B cell (primary cell): ENCODE results near the gene LECT2. TPM values are rescaled to one million over a fixed set of nuclear protein-coding genes. Genes with fewer than 3 reads are reported as not detected.

Experiments used
- ATAC-seq: fragments of 200-7000 bp; cut with Tn5 transposase; one replicate; pipeline ENCODE4 v1.10.0; 2021; ENCODE audit warnings: low read depth, mild to moderate bottlenecking, moderate number of reproducible peaks, moderate library complexity
- CTCF ChIA-PET: fragments of 350-600 bp; sonication (Branson Sonifier 250); formaldehyde crosslinking; loops from one replicate; lab custom pipeline; 2021; ENCODE audit warnings: antibody characterized with exemption, inconsistent platforms; lab: Charles Lee
- POLR2A ChIA-PET: fragments of 350-600 bp; sonication (Branson Sonifier 250); formaldehyde crosslinking; loops from one replicate; lab custom pipeline; 2021; ENCODE audit warnings: antibody characterized with exemption; lab: Charles Lee
- DNase-seq: peaks from one replicate; pipeline ENCODE4 v3.0.0; 2013
- H2AFZ ChIP-seq: 2 replicates; pipeline ENCODE4 v1.6.1; 2012; ENCODE audit warnings: mild to moderate bottlenecking, low read depth, low read length; ENCODE audit not compliant: insufficient read depth, poor library complexity, severe bottlenecking
- H3K27ac ChIP-seq, 2 donors: 1 replicate in 1 of 2; 2 replicates in 1 of 2; pipeline ENCODE4 v1.5.1; 2012 to 2013; ENCODE audit warnings: low read length in 2 of 2, mild to moderate bottlenecking in 2 of 2, moderate library complexity in 1 of 2
- H3K27me3 ChIP-seq, 4 experiments: fragments of 200-600 bp in 1 of 4; sonication (generic) in 1 of 4; replicated peaks in 1 of 4; 1 replicate in 2 of 4; 2 replicates in 2 of 4; pipeline versions ENCODE4 v1.6.1 to v1.7.0; 2013 to 2016; ENCODE audit warnings: low read length in 3 of 4, mild to moderate bottlenecking in 2 of 4, mixed read lengths in 1 of 4, moderate library complexity in 1 of 4; ENCODE audit not compliant: insufficient read depth in 4 of 4, control insufficient read depth in 3 of 4; ENCODE audit errors: control extremely low read depth in 1 of 4
- H3K36me3 ChIP-seq, 2 experiments: replicated peaks in 1 of 2; 1 replicate in 1 of 2; 2 replicates in 1 of 2; pipeline versions ENCODE4 v1.6.1 to v1.7.1; 2013; ENCODE audit warnings: low read length in 1 of 2; ENCODE audit not compliant: insufficient read depth in 2 of 2, control insufficient read depth in 1 of 2; ENCODE audit errors: control extremely low read depth in 1 of 2, extremely low read depth in 1 of 2
- H3K4me1 ChIP-seq, 2 donors: fragments of 200-600 bp in 1 of 2; sonication (generic) in 1 of 2; 1 replicate in 1 of 2; 2 replicates in 1 of 2; pipeline versions ENCODE4 v1.5.1 to v1.6.1; 2013 to 2017; ENCODE audit warnings: low read length in 2 of 2; ENCODE audit not compliant: control insufficient read depth in 2 of 2, insufficient read depth in 2 of 2
- H3K4me2 ChIP-seq: replicated peaks from 2 replicates; pipeline ENCODE3; 2012; ENCODE audit warnings: mild to moderate bottlenecking, low read depth, low read length; ENCODE audit not compliant: poor library complexity, severe bottlenecking
- H3K4me3 ChIP-seq, 5 experiments: fragments of 200-600 bp in 1 of 5; sonication (generic) in 1 of 5; 1 replicate in 3 of 5; 2 replicates in 2 of 5; pipeline versions ENCODE4 v1.5.1 to v1.7.0; 2011 to 2016; ENCODE audit warnings: low read length in 4 of 5, mild to moderate bottlenecking in 4 of 5, low read depth in 2 of 5, control low read depth in 1 of 5, moderate library complexity in 1 of 5; ENCODE audit not compliant: insufficient read depth in 1 of 5; ENCODE audit errors: control extremely low read depth in 1 of 5, extremely low read depth in 1 of 5
- H3K79me2 ChIP-seq: fragments of 200-600 bp; sonication (generic); one replicate; pipeline ENCODE4 v1.6.0; 2016; ENCODE audit warnings: low read length; ENCODE audit not compliant: control insufficient read depth, insufficient read depth
- H3K9ac ChIP-seq: fragments of 200-600 bp; sonication (generic); 2 replicates; pipeline ENCODE4 v1.6.1; 2017; ENCODE audit warnings: mild to moderate bottlenecking, low read length, moderate library complexity
- H3K9me3 ChIP-seq, 3 donors: one replicate each; pipeline versions ENCODE4 v1.6.1 to v1.7.1; 2013; ENCODE audit warnings: low read length in 2 of 3; ENCODE audit not compliant: control insufficient read depth in 2 of 3, insufficient read depth in 1 of 3; ENCODE audit errors: control extremely low read depth in 1 of 3
- H4K20me1 ChIP-seq: 2 replicates; pipeline ENCODE4 v1.6.0; 2012; ENCODE audit warnings: mild to moderate bottlenecking, low read length; ENCODE audit not compliant: insufficient read depth, control insufficient read depth, poor library complexity, severe bottlenecking
- H3K27ac Mint-ChIP-seq: one replicate; pipeline ENCODE4 v1.8.0; 2021; ENCODE audit warnings: mixed read lengths
- H3K27me3 Mint-ChIP-seq: one replicate; pipeline ENCODE4 v1.8.0; 2021; ENCODE audit warnings: mixed read lengths
- H3K4me1 Mint-ChIP-seq: one replicate; pipeline ENCODE4 v1.8.0; 2021; ENCODE audit warnings: mixed read lengths
- H3K4me3 Mint-ChIP-seq: one replicate; pipeline ENCODE4 v1.8.0; 2021; ENCODE audit warnings: mixed read lengths
- H3K9me3 Mint-ChIP-seq: one replicate; pipeline ENCODE4 v1.8.0; 2022; ENCODE audit warnings: mixed read lengths; ENCODE audit not compliant: insufficient read depth
- CTCF ChIP-seq: fragments of 200-600 bp; IDR thresholded peaks from one replicate; pipeline ENCODE4 v1.8.0; 2022; ENCODE audit warnings: antibody characterized with exemption, mild to moderate bottlenecking
- EZH2 ChIP-seq: IDR thresholded peaks from 2 replicates; pipeline ENCODE4 v1.6.1; 2012; ENCODE audit warnings: borderline replicate concordance, low read depth, mild to moderate bottlenecking, moderate library complexity, low read length; ENCODE audit not compliant: insufficient read depth, poor library complexity, severe bottlenecking
- WGBS: methylation state at CpG from one replicate; pipeline ENCODE4 v1.1.5; 2013; ENCODE audit warnings: missing lambda C conversion rate; ENCODE audit not compliant: insufficient coverage; 5-methylcytosine and 5-hydroxymethylcytosine counted together
- intact Hi-C: fragments of 100-400 bp; cut with micrococcal nuclease; formaldehyde crosslinking; loops from one replicate; pipeline ENCODE4 v1.10.0; 2022
- polyA plus RNA-seq: library from polyadenylated mRNA; depleted of rRNA; stranded (reverse); fragments of >200 nt; gene quantifications from 2 replicates; pipeline ENCODE4 v1.2.3, GENCODE V29; 2012
- total RNA-seq, 2 donors: library from RNA; stranded (reverse); fragments of 120-200 nt in 1 of 2; gene quantifications; 1 replicate in 1 of 2; 2 replicates in 1 of 2; pipeline versions ENCODE4 v1.2.3 to v1.2.4, GENCODE V29; 2013 to 2022

LECT2 gene
- total and polyA plus RNA-seq, 2 donors (not counting 1 experiment from before 2014, with no cell fraction given) = not detected

- H3K4me1 ChIP-seq = no peaks in the 10 kb centered on the region
- H3K27me3 Mint-ChIP-seq = peaks cover 48% of the 10 kb centered on the region
- no peak overlapping the region for H2AFZ ChIP-seq
- no peaks in the 10 kb centered on the region for H3K79me2 ChIP-seq
- no peak overlapping the region for H3K4me2 ChIP-seq
- ATAC-seq (no peak), DNase-seq (no peak)
- no peaks in the 10 kb centered on the region for H3K36me3 ChIP-seq
- no peaks in the 10 kb centered on the region for H3K4me1 Mint-ChIP-seq
- H3K27me3 ChIP-seq = peaks cover 0 to 22% (median 6%) of the 10 kb centered on the region in 4 experiments
- ChIA-PET POLR2A (no interaction called here), CTCF (no interaction called here)
- no peak overlapping the region for H3K27ac ChIP-seq
- H3K4me3 Mint-ChIP-seq = no peak overlapping the region
- H4K20me1 ChIP-seq = no peaks in the 10 kb centered on the region
- no peaks in the 10 kb centered on the region for H3K9me3 Mint-ChIP-seq
- TF ChIP-seq EZH2 = no peak
- H3K4me3 ChIP-seq = no peak overlapping the region
- no peak overlapping the region for H3K9ac ChIP-seq
- peaks cover 0 to 2% (median 0%) of the 10 kb centered on the region in 3 donors for H3K9me3 ChIP-seq
- no CpG with 5 or more reads among the region's 4 CpGs for WGBS
- H3K27ac Mint-ChIP-seq = no peak overlapping the region
- intact Hi-C loops = no loop called here
Observed at GRCh38 chr5:135975122-135975521, 20.3 kb upstream of the LECT2 start.

GRCh38 chr5:135974021-135974600 lies 19.3 kb upstream of the LECT2 start:
- POLR2A ChIA-PET = no interaction called here
- Histone ChIP-seq H3K9me3 (peaks cover 0 to 2% (median 0%) of the 10 kb centered on the region in 3 donors), H4K20me1 (no peaks in the 10 kb centered on the region), H3K27ac (no peak overlapping the region), H2AFZ (no peak overlapping the region), H3K9ac (no peak overlapping the region), H3K4me2 (no peak overlapping the region), H3K36me3 (no peaks in the 10 kb centered on the region), H3K27me3 (peaks cover 0 to 22% (median 6%) of the 10 kb centered on the region in 4 experiments), H3K4me1 (no peaks in the 10 kb centered on the region), H3K4me3 (no peak overlapping the region), H3K79me2 (no peaks in the 10 kb centered on the region)
- H3K9me3 Mint-ChIP-seq = no peaks in the 10 kb centered on the region
- no peaks in the 10 kb centered on the region for H3K4me1 Mint-ChIP-seq
- no peak overlapping the region for H3K4me3 Mint-ChIP-seq
- H3K27me3 Mint-ChIP-seq = peaks cover 41% of the 10 kb centered on the region
- no peak overlapping the region for H3K27ac Mint-ChIP-seq
- CTCF ChIA-PET = no interaction called here
- DNase-seq (no peak), ATAC-seq (no peak)
- intact Hi-C loops = no loop called here
- TF ChIP-seq EZH2 (no peak), CTCF (no peak)
